Liver (tissue), 9 donors: ENCODE data around the gene SRGAP3. TPM values are rescaled to one million over a fixed set of nuclear protein-coding genes. Genes with fewer than 3 reads are reported as not detected.
"Not testable (repeated sequence)": the region's sequence is repeated elsewhere in the genome, so short reads cannot be mapped to it uniquely, and the experiment has no call there.

ENCODE experiments used
- DNase-seq: peaks from one replicate; pipeline ENCODE4 v3.0.0-alpha.2; 2017; ENCODE audit warnings: low spot score
- H3K27ac ChIP-seq, 2 donors: one replicate each; pipeline ENCODE4 v1.7.0; 2013; ENCODE audit warnings: inconsistent platforms in 2 of 2, low read length in 2 of 2, control low read depth in 1 of 2, low read depth in 1 of 2, mild to moderate bottlenecking in 1 of 2
- H3K27me3 ChIP-seq, 4 donors: one replicate each; pipeline versions ENCODE4 v1.6.1 to v1.7.0; 2013; ENCODE audit warnings: low read length in 3 of 4, inconsistent platforms in 1 of 4, mild to moderate bottlenecking in 1 of 4, moderate library complexity in 1 of 4; ENCODE audit not compliant: control insufficient read depth in 4 of 4, insufficient read depth in 4 of 4
- H3K36me3 ChIP-seq, 4 donors: one replicate each; pipeline versions ENCODE4 v1.6.1 to v1.7.0; 2013; ENCODE audit warnings: low read length in 3 of 4, mild to moderate bottlenecking in 3 of 4, low read depth in 1 of 4, moderate library complexity in 1 of 4; ENCODE audit not compliant: control insufficient read depth in 4 of 4, insufficient read depth in 3 of 4
- H3K4me1 ChIP-seq, 4 donors: one replicate each; pipeline versions ENCODE4 v1.6.1 to v1.7.0; 2013; ENCODE audit warnings: low read length in 3 of 4, mild to moderate bottlenecking in 3 of 4, moderate library complexity in 1 of 4; ENCODE audit not compliant: control insufficient read depth in 4 of 4, insufficient read depth in 4 of 4
- H3K4me3 ChIP-seq, 3 donors: one replicate each; pipeline versions ENCODE4 v1.6.1 to v1.7.0; 2013; ENCODE audit warnings: low read length in 3 of 3, control low read depth in 1 of 3, low read depth in 1 of 3, mild to moderate bottlenecking in 1 of 3
- H3K9ac ChIP-seq, 2 donors: one replicate each; pipeline ENCODE4 v1.7.0; 2013; ENCODE audit warnings: low read length in 2 of 2, mild to moderate bottlenecking in 2 of 2, moderate library complexity in 2 of 2, control low read depth in 1 of 2, low read depth in 1 of 2
- H3K9me3 ChIP-seq, 4 donors: one replicate each; pipeline versions ENCODE4 v1.6.1 to v1.7.0; 2013; ENCODE audit warnings: low read length in 3 of 4; ENCODE audit not compliant: control insufficient read depth in 4 of 4
- ATF3 ChIP-seq: IDR thresholded peaks from 2 replicates; pipeline ENCODE4 v1.6.1; 2016; ENCODE audit warnings: antibody characterized with exemption
- EGR1 ChIP-seq, 2 donors: IDR thresholded peaks; 2 replicates each; pipeline ENCODE4 v1.6.1; 2016 to 2018; ENCODE audit warnings: antibody characterized with exemption in 2 of 2, low read depth in 2 of 2
- FOXA2 ChIP-seq: IDR thresholded peaks from 2 replicates; pipeline ENCODE4 v1.6.1; 2016; ENCODE audit warnings: antibody characterized with exemption
- GABPA ChIP-seq, 2 donors: IDR thresholded peaks in 1 of 2; conservative IDR thresholded peaks in 1 of 2; 2 replicates each; pipeline ENCODE4 v1.6.1; 2016; ENCODE audit warnings: antibody characterized with exemption in 2 of 2, mild to moderate bottlenecking in 1 of 2, moderate library complexity in 1 of 2
- HNF4A ChIP-seq, 2 donors: conservative IDR thresholded peaks; 2 replicates each; pipeline ENCODE4 v1.6.1; 2016; ENCODE audit warnings: antibody characterized with exemption in 2 of 2, mild to moderate bottlenecking in 2 of 2
- JUND ChIP-seq, 2 donors: IDR thresholded peaks; 2 replicates each; pipeline ENCODE4 v1.6.1; 2016; ENCODE audit warnings: antibody characterized with exemption in 2 of 2
- NR2F2 ChIP-seq: IDR thresholded peaks from 2 replicates; pipeline ENCODE4 v1.6.1; 2016; ENCODE audit warnings: antibody characterized with exemption
- RAD21 ChIP-seq, 2 donors: IDR thresholded peaks; 2 replicates each; pipeline ENCODE4 v1.6.1; 2016; ENCODE audit warnings: antibody characterized with exemption in 2 of 2, mild to moderate bottlenecking in 2 of 2
- REST ChIP-seq: IDR thresholded peaks from 2 replicates; pipeline ENCODE4 v1.6.1; 2016; ENCODE audit warnings: antibody characterized with exemption, mild to moderate bottlenecking
- SP1 ChIP-seq: IDR thresholded peaks from 2 replicates; pipeline ENCODE4 v1.6.1; 2018; ENCODE audit warnings: antibody characterized with exemption, mild to moderate bottlenecking
- TAF1 ChIP-seq: conservative IDR thresholded peaks from 2 replicates; pipeline ENCODE4 v1.6.1; 2016; ENCODE audit warnings: antibody characterized with exemption, mild to moderate bottlenecking
- YY1 ChIP-seq: IDR thresholded peaks from 2 replicates; pipeline ENCODE4 v1.6.1; 2016; ENCODE audit warnings: antibody characterized with exemption, mild to moderate bottlenecking
- WGBS: extraction: QIAGEN DNeasy Blood & Tissue Kit; methylation state at CpG from one replicate; pipeline ENCODE4 v1.1.7; 2013; 5-methylcytosine and 5-hydroxymethylcytosine counted together
- polyA plus RNA-seq, 2 donors: library from polyadenylated mRNA; stranded (reverse) in 1 of 2; unstranded in 1 of 2; fragments of 200-250 nt in 1 of 2; fragments of >200 nt in 1 of 2; fragmentation: Nextera tagmentation in 1 of 2; extraction: Ambion mirVana in 1 of 2; gene quantifications; one replicate each; pipeline versions ENCODE4 v1.2.1 to v1.2.3, GENCODE V29; 2013 to 2015
- total RNA-seq, 2 donors: library from RNA; depleted of rRNA; stranded (reverse); fragments of >200 nt; gene quantifications; one replicate each; pipeline ENCODE4 v1.2.3, GENCODE V29; 2014
- donor health status: healthy.
- donor health status: healthy.
- donor health status: healthy.
- donor health status: healthy.
- donor health status: healthy.

The SRGAP3 gene
- total and polyA plus RNA-seq, 4 donors: 0.61 to 4.2 (median 1.6) TPM

GRCh38 chr3:9088441-9089353 lies 160.7 kb downstream of the SRGAP3 start:
- DNase-seq: no peak
- Histone ChIP-seq H3K36me3 (no peaks in the 10 kb centered on the region), H3K27me3 (no peaks in the 10 kb centered on the region), H3K9ac (no peak overlapping the region), H3K4me1 (no peaks in the 10 kb centered on the region), H3K4me3 (no peak overlapping the region), H3K27ac (no peak overlapping the region), H3K9me3 (no peaks in the 10 kb centered on the region)
- TF ChIP-seq TAF1: no peak
- TF ChIP-seq RAD21 (IDR thresholded peaks at IDR 0.05): no peak
- TF ChIP-seq NR2F2: no peak
- TF ChIP-seq REST: no peak
- no peak for TF ChIP-seq GABPA (IDR thresholded peaks at IDR 0.05 in 1 of 2, conservative IDR thresholded peaks at IDR 0.05 in 1 of 2)
- TF ChIP-seq FOXA2: no peak
- no peak for TF ChIP-seq ATF3
- no peak for TF ChIP-seq EGR1 (IDR thresholded peaks at IDR 0.05; ENCODE audit: low read depth in 2 of 2)
- TF ChIP-seq JUND (IDR thresholded peaks at IDR 0.05): no peak
- no peak for TF ChIP-seq SP1
- TF ChIP-seq YY1: no peak
- TF ChIP-seq HNF4A (conservative IDR thresholded peaks at IDR 0.05): no peak
- WGBS: 80% methylated on average over 12 of the region's 12 CpGs

- DNase-seq: no peak
These were observed 161.5 kb downstream of the SRGAP3 start for GRCh38 chr3:9087831-9088413.

GRCh38 chr3:9085428-9085827 lies 164.0 kb downstream of the SRGAP3 start:
- WGBS: 69% methylated on average over 2 of the region's 2 CpGs
- not testable (repeated sequence) for H3K27me3 ChIP-seq, H3K4me3 ChIP-seq, DNase-seq, H3K4me1 ChIP-seq, H3K9me3 ChIP-seq, H3K27ac ChIP-seq, H3K36me3 ChIP-seq, H3K9ac ChIP-seq

More at GRCh38 chr3:9087831-9088413, 161.5 kb downstream of the SRGAP3 start:
- Histone ChIP-seq H3K4me3 (no peak overlapping the region), H3K36me3 (no peaks in the 10 kb centered on the region), H3K27ac (no peak overlapping the region), H3K27me3 (no peaks in the 10 kb centered on the region), H3K9me3 (no peaks in the 10 kb centered on the region), H3K9ac (no peak overlapping the region), H3K4me1 (no peaks in the 10 kb centered on the region)
- WGBS: 76% methylated on average over 8 of the region's 8 CpGs
- TF ChIP-seq REST: no peak
